GM12891 (cell line): ENCODE measurements around the gene FBXO9.

ENCODE experiments used
- POLR2A ChIP-seq: IDR thresholded peaks from 2 replicates; pipeline ENCODE4 v1.6.1; 2011; ENCODE audit warnings: low read depth, low read length, control low read depth
- POLR2AphosphoS5 ChIP-seq: IDR thresholded peaks from 2 replicates; pipeline ENCODE4 v1.6.1; 2011; ENCODE audit warnings: low read depth, low read length, control low read depth
- TAF1 ChIP-seq: IDR thresholded peaks from 2 replicates; pipeline ENCODE4 v1.6.1; 2011; ENCODE audit warnings: low read depth, low read length, control low read depth

DNA sequence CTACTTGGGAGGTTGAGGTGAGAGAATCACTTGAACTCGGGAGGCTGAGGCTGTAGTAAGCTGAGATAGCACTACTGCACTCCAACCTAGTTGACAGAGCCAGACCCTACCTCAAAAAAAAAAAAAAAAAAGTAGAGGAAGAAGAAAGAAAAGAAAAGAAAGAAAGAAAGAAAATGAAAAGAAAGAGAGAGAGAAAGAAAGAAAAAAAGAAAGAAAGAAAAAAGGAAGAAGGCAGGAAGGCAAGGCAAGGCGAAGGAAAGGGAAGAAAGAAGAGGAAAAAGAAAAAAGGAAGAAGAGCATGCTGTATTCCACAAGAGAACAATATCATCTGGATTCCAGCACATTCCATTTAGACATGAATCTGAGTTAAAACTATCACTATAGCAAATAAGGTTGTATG is 79.6 kb downstream of the FBXO9 start:
- TF ChIP-seq POLR2A (no peak), TAF1 (no peak), POLR2AphosphoS5 (no peak)
